HEK293T (cell line): ENCODE measurements around the gene FLRT2.

Source experiments
- ARNT ChIP-seq: fragments of 450-650 bp; IDR thresholded peaks from 2 replicates; pipeline ENCODE4 v1.6.1; 2017; ENCODE audit warnings: mild to moderate bottlenecking
- BHLHE40 ChIP-seq: fragments of 450-650 bp; IDR thresholded peaks from 2 replicates; pipeline ENCODE4 v1.6.1; 2016; ENCODE audit warnings: mild to moderate bottlenecking, moderate library complexity, borderline replicate concordance
- CTBP1 ChIP-seq: fragments of 450-650 bp; IDR thresholded peaks from 2 replicates; pipeline ENCODE4 v1.6.1; 2016; ENCODE audit warnings: borderline replicate concordance
- FOXA1 ChIP-seq: fragments of 450-650 bp; IDR thresholded peaks from 2 replicates; pipeline ENCODE4 v1.6.1; 2016; ENCODE audit warnings: mild to moderate bottlenecking
- L3MBTL2 ChIP-seq: fragments of 450-650 bp; conservative IDR thresholded peaks from 2 replicates; pipeline ENCODE4 v1.6.1; 2016; ENCODE audit warnings: mild to moderate bottlenecking
- NFRKB ChIP-seq: fragments of 450-650 bp; IDR thresholded peaks from 2 replicates; pipeline ENCODE4 v1.6.1; 2016; ENCODE audit warnings: mild to moderate bottlenecking, moderate library complexity
- SP1 ChIP-seq: fragments of 450-650 bp; IDR thresholded peaks from 2 replicates; pipeline ENCODE4 v1.6.1; 2017
- TARDBP ChIP-seq: fragments of 450-650 bp; IDR thresholded peaks from 2 replicates; pipeline ENCODE4 v1.6.1; 2016

DNA sequence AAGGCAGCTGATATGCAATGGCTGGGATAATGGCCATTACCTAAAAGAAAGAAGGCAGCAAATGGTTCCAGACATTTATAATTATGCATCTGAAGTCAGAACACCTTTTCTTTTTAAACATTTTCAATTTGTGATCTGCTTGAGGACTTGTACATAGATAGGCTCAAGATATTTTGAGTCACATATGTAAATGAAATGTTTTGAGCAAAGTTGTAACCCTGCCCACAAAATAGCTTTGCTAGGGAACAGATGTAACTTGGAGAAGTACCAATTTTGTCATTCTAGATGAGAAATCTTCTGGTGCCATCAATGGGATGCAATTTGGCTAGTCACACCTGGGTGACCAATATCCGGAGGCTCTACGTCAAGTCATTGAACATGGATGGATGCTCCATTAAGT, 123.1 kb downstream of the FLRT2 start:
- TF ChIP-seq NFRKB (no peak), TARDBP (no peak), SP1 (no peak), ARNT (no peak), FOXA1 (no peak), L3MBTL2 (no peak), BHLHE40 (no peak), CTBP1 (no peak)
